ENCODE data around the gene SPATA12. TPM values are rescaled to one million over a fixed set of nuclear protein-coding genes. Genes with fewer than 3 reads are reported as not detected.

SPATA12 gene
- total RNA-seq, result not detected in 2 replicates

DNA sequence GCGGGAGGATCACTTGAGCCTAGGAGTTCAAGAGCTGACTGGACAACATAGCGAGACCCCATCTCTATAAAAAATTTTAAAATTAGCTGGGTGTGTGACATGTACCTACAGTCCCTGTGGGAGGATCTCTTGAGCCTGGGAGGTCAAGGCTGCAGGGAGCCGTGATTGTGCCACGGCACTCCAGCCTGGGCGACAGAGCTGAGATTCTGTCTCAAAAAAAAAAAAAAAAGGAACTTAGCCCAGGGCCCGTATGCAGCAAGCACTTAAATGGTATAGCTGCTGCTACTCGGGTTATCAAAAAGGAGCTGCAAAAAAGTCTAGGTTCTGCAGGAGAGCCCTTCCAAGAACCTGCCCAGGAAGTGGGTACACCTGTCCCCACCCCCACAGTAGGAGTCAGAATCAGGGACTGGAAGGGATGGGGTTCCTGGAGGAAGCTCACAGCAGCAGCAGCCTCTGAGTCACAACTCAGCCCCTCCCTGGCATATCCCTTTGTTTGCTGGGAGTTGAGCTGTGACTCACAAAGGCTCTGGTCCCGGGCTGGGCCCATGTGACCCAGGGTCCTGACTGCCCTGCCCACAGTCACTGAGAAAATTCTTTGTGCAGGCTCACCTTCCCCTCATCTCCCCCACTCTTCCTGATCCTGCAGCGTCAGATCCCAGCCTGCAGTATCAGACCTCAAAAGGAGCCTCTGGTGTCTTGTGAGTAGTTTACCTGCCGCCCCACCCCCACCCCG is at the start of gene SPATA12:
Gene SPATA12, plus strand, starts transcription at position 576 of the 733 bp plus-strand sequence. CDS start 13,031 bp downstream, outside the sequence.

Other genes with a start within 250 kb of the SPATA12 start
- 0.44 and 0.72 TPM in 2 replicates for gene IL17RD, start 104.7 kb downstream of the SPATA12 start, total RNA-seq
- gene HESX1, start 139.3 kb downstream of the SPATA12 start, total RNA-seq, result not detected in 2 replicates
- 18.8 and 55.5 TPM in 2 replicates for gene APPL1, start 167.1 kb downstream of the SPATA12 start, total RNA-seq
- gene ASB14, start 232.0 kb downstream of the SPATA12 start, total RNA-seq, result 0.14 TPM in 1 of 2 replicates, not detected in the other

Measured in placental pericyte (primary cell).